ENCODE results near the gene RNF145.
"Not testable (repeated sequence)": the region's sequence is repeated elsewhere in the genome, so short reads cannot be mapped to it uniquely, and the experiment has no call there.

Gene RNF145

DNA sequence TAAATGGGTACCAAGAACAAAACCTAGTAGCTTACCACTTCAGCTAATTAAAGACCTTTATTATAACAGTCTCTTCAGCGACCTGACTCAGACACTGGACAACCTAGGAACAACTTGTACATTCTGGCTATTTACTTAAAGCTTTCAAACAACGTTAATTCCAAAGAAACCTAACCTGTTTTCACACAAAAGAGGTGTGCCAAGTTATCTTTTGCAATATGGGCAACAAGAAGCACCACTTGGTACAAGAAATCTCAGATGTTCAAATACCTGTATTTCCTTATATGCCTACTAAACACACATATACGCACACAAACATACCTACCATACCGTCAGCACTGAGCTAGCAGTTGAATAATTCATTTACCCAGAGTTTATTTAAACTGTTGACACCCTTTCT lies 23.0 kb downstream of the RNF145 start:
- DNase-seq: no peak

DNA sequence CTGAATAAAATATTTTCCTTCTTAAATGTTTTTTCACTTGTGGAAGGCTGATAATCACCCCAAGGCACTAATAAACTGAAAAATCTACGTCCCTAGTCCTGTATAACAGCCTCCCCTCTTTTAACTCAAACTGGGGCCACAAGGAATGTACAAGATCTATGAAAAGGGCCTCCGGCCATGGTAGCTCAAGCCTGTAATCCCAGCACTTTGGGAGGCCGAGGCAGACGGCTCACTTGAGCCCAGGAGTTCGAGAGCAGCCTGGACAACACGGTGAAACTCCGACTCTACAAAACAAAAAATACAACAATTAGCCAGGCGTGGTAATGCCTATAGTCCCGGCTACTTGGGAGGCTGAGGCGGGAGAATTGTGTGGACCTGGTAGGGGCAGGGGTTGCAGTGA lies 23.6 kb downstream of the RNF145 start:
- no peak for DNase-seq

DNA sequence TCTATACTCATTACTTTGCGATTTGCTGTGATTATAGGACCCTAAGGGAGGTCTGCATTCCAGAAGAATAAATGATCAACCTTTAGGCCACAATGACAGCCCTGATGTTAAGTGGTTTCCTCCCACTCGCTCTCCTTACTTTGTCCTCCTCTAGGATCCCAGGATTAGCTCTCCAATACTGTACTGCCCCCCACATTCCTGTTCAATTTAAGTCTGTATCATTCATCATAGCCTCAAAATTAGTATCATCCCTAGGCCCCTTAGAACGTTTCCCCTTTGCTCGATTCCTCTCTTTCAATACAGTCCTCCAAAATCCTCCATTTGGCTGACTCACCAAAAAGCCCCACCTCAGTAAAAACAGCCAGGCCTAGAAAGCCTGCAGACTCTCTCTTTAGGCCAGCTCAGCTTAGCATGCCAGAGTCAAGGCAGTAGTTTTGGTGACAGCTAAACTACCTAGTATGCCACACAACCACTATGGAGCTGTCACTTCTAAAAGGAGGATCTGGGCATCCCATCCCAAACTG lies 24.4 kb downstream of the RNF145 start:
- no peak for DNase-seq

DNA sequence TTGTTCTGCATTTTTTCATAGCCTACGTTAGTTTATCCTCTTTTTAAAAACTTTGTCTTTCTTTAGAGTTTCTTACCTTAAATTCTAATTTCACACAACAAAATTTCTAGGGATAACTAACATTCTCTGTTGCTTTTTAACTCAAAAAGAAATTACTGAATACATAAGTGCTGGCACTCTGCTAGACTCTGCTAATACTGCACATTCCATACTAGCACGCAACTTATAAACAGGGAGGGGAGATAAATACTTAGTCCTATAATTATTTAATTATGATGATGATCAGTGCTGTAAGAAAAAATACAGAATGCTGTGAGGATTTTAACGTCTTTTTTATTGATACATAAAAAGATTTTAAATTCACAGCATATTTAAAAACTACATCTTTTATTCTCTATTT lies 25.1 kb downstream of the RNF145 start:
- DNase-seq: no peak

DNA sequence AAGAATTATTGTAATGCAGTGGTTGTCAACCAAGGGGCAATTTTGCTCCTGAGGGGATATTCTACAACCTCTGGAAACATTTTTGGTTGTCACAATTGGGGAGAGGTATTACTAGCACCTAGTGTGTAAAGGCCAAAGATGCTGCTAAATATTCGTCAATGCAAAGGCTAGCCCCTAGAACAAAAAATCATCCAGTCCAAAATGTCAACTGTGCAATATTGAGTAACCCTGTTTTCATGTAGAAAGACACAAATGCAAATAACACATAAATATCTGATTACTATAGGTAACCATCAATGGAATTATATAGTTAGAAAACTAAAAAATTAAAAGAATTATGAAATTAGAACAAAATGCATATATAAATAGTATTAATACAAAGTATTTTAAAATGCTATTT lies 26.1 kb downstream of the RNF145 start:
- no peak for DNase-seq

DNA sequence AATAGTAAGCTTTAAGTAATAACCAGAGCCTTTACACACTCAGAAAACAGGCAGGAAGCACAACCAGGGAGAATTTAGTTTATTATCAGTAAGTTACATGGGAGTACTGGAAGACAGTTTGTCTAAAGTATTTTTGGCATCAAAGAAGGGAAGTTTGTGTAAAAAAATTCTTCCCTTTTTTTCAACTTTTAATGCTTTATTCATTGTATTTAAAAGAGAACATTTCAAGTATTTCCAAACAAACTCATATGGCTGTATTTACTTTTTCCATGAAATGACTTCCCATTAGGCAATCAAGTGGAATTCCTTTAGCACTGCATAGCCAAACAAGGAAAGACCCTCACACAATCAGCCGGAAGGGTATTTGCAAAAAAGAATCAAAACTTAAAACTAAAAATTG lies 26.7 kb downstream of the RNF145 start:
- no peak for DNase-seq

DNA sequence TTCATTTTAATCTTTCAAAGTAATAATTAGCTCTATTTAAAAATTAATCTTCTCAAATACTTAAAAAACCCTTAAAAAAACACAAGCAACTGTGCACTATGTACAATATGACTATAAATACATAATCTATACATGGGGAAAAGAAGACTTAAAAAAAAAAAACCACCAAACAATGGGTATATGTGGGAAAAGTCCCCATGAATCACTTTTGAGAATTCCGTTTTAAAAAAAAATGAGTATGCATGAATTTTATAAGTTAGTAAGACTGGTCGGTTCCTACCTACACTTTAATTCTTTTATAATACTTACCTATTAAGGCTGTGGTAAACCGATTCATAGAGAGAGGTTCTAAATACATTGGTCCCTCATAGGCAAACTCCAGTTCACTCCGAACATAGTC lies 27.7 kb downstream of the RNF145 start:
- no peak for DNase-seq

DNA sequence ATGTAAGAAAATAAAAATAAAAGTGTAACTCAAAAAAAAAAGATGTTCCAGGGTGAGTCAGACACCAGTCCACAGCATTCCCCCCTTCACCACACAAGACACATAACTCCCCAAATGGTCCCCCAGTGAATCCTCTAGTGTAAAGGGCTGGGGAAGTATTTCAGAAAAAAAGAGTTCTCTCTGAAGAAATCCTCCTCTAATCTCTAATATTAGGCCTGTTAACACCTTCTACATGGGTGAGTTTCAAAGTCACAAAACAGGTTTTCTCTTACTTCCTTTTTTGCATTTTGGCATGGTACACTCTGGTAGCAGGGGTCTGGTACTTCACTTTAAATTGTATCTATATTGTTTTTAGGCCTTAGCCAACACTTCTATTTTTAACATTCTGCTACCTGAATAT lies 28.2 kb downstream of the RNF145 start:
- DNase-seq: no peak

DNA sequence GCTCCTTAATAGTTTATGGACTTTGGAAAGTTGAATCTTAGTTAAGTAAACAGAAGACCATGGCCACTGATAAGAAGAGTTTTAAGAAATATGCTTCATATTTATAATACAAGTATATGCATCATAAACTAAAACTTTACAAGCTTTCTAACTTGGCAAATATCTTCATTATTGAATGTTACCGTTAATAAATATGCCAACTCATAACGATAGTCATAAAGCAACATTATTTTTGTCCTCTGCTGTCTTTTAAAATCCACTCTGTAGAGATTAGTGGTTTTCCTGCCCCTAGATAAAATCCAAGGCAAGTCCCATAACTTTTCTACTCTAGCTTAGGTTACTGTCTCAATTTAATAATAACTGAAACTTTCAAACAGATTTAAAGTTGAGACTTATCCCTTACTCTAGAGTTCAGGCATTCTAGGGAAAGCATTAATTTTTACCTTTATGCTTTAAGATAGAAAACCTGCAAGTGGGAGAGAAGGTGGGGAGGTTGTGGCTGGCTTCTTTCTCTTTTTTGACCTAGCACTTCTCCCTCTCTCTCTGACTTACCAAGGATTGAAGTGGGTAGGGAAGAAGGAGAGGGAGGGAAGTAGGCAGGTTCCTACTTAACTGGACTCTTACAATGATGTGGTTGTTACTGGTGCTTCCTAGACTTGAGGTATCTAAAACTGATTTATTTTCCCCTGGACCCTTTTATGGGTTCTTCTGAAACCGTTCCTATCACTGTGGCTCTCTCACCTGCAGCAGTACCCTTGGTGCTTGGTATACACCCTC lies 29.6 kb downstream of the RNF145 start:
- no peak for DNase-seq

DNA sequence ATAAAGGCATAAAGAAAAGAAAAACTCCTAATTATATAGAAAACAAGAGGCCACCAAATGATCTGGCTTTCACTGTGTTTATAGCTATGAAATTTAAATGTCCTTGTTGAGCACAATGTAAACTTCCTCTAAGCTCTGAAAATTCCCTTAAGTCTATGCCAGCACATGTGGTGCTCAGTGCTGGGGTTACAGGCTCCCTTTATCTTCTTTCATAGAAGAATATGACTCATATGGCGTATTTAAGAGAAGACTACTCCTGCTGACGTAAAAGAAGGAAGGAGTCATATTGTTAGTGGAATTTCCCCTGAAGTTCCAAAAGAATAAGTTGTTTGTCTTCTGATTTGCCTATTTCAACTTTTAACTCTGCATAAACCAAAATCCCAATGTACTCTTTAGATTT lies 30.4 kb downstream of the RNF145 start:
- no peak for DNase-seq

DNA sequence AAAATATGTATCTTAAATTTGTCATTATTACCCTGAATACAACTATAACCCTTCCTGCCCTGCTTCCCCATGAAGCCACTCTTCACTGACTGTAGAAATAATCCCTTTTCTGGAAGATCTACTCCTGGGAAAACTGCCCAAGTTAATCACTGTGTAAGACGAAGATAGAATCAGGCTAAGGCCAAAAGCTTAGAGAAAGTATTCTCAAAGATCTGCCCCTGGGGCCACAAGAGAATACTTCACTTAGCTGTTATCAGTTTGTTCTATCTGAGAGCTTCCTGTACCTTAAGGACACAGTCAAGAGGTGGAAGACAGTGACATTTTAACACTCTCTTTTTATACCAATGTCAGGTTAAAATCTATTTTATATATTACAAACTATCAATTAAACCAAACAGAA lies 33.8 kb downstream of the RNF145 start:
- DNase-seq: no peak

DNA sequence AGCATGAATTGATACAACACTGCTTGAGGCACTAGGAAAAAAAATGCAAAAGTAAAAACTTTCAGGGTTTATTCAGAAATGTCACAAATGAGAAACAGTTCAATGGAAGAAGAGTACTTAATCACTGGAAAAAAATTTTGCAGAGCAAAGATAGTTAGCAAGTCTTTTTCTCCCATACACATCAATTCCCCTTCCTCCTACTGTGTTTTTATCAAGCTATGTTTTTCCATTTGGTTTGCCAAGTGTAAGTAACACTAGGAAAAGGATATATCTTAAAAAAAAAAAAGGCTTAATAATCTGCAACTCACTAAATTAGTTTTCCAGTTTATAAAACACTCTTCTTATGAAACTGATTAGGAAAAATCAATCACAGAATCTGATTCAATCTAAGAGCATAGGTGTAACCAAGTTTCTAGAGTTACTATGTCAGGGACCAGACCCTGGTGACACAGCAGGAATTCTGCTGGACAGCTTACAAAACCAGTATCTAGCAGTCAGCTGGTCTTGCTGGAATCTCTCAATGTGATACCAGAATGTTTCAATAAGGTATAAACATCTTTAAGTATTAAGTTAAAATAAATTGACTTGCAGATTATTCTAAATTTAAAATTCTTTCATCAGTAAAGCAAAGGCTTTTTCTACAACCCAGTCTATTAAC lies 34.7 kb downstream of the RNF145 start:
- DNase-seq: no peak

DNA sequence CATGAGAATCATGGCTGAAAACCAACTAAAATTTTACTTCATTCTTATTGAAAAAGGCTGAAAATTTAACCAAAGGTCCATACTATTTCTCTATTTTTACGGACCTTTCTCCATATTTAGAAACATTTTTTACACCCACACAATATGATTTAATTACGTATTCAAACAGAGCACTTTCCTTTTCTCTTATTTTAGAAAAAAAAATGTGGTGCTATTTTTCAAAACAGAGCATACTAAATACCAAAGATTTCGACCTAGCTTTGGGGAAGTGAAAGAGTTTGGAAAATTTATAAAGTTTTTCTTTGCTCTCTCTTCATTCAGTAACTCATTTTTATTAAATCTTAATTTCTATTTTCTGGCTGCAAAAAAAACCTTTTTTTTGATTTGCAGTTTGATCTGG lies 38.1 kb downstream of the RNF145 start:
- DNase-seq: no peak

DNA sequence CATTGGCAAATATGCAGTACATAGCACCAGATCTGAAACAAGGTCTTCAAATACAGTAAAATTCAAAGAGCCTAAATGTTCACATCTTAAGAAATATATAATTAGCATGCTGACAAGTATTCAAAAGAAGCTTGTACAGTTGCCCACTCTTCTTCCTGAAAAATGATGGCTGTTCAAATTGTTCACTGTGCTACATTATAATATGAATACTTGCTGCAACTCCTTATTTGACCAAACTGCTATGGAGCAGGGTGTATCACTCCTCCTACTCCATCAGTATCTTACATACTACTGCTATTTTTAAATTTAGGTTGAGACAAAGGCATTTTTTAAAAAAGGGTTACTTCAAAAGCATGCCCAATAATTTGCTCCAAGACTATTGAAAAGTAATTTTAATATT lies 39.3 kb downstream of the RNF145 start:
- no peak for DNase-seq

DNA sequence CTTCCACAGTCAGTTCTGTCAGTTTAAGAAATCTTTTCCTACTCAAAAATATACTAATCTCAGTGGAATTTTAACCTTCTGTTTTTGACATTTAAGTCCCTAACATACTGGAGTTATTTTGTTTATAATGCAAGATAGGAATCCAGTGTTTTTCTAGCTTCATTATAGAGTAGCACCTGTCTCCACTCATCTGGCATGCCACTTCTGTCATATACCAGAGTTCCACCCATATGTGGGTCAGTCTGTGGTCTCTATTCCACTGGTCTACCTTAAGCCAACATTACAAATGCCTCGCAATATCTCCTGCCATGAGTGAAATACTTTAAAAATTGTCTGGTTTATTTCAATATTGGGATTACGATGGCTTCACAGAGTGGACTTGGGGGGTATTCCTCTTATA lies 42.9 kb downstream of the RNF145 start:
- DNase-seq: no peak

DNA sequence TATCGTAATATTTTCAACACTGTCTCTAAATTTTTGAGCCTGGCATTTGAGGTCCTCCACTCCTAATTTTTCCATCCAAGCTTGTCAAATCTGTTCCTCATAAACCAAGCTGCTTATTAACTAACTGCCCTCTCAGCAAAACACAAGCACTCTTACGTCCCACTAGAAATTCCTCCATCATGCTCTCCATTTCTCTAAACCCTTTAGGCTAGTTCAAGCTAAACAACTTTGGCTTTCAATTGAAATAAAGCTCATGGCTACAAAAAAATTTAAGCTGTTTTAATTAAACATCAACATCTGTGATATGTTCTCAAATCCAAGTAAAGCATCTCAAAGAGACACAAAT lies 45.7 kb downstream of the RNF145 start:
- DNase-seq: no peak

DNA sequence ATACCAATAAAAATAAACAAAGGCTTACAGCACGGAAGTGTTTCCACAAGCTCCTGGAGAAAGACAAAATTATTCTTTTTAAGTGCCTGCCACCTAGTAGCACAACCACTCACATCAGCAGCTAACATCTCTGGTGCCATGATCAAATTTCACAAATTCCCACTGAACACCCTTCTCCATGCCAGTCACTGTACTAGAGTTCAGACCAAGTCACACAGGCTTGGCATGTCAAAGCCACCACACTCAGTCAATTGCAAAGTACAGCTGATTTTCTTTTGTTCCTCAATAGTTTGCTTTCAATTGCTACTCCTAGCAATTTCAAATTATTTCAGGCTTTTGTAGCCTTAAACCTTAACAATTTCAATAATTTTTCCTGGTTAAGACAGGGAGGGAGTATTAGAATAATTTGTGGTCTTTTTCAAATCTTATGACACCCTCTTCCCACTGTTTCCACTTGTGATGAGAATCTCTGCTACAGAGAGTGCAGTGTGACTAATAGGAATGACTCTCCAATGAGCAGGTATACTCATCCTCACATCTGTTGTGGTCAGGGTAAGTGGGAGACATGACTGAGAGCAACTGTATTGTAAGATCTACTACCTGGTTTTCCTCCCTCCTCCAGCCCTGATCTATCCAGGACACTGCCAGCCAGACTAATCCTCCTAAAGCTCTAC lies 46.2 kb downstream of the RNF145 start:
- no peak for DNase-seq

DNA sequence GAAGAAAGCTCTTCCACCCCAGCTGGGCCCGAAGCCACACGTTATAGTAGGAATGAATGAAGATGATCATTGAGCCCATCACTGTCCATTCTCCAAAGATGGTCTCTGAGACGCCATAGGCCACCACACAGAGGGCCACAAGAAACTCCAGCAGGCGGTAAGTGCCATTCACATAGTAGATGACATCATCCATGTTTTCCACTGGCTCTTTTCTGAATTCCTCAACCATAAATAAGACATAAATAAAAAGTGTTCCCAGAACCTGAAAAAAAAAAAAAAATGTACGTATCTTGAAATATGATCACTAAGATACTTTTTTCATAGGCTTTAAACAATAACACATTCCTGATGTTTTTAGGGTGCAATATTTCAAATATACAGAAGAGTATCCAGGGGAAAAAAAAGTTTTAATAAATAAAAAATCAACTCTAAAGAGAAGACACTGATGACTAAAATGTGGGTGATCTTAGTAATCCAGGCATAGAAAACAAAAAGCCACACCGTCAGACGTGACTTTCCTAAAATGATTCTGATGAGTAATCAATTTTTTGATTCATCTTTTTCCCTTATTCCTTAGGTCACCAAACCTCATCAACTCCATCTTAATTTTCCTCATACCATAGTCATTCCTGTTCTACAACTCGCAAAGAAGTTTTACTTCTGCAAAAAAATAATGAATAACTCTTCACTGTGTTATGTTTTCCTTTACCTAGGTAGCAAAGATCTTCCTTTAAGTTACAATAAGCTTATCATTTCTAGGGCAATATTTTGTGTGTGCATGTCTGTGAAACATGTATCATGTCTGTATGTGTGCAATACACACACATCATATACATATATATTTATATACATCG lies 47.8 kb downstream of the RNF145 start:
- DNase-seq: no peak

DNA sequence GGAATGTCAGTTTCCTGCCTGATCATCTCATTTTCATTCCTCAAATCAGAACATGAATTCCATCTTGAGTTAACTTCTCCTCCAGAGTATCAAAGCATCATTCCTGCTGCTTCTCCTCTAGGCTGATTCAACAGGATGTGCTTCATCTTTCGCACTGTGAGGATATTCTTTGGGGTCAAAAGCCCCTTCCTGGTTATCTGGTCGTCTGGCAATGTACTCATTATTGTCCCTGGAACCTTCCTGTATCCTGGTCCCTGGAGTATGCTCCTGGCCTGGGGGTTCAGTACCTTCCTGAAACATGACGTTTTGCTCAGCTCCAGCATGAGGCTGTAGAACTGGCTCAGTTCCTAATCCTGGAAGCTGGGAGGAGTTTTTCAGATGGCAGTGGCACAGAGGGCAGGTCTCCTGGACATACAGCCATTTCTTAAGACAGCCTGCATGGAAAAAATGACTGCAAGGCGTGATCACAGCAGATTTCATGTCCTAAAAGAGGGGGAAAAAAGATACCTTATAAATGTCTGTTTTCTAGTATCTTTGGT lies 50.7 kb downstream of the RNF145 start:
- not testable (repeated sequence) for DNase-seq

DNA sequence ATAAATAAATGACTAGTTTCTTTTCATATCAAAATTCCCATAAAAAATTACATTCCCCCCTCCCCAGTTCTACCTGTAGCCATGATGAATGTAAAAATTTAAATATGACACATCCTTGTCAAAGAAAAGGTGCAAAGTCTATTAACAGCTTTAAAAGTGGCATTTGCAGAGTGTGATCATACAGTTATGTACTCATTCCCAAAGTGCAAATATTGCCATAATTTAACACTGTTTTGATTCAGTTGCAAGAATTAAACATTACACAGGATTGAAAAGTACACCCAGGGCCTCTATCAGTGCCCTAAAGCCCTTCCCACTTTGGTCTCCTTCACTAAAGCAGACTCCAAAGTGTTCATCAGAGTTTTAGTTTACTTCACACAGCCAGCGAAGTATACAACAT lies 51.8 kb downstream of the RNF145 start:
- no peak for DNase-seq

DNA sequence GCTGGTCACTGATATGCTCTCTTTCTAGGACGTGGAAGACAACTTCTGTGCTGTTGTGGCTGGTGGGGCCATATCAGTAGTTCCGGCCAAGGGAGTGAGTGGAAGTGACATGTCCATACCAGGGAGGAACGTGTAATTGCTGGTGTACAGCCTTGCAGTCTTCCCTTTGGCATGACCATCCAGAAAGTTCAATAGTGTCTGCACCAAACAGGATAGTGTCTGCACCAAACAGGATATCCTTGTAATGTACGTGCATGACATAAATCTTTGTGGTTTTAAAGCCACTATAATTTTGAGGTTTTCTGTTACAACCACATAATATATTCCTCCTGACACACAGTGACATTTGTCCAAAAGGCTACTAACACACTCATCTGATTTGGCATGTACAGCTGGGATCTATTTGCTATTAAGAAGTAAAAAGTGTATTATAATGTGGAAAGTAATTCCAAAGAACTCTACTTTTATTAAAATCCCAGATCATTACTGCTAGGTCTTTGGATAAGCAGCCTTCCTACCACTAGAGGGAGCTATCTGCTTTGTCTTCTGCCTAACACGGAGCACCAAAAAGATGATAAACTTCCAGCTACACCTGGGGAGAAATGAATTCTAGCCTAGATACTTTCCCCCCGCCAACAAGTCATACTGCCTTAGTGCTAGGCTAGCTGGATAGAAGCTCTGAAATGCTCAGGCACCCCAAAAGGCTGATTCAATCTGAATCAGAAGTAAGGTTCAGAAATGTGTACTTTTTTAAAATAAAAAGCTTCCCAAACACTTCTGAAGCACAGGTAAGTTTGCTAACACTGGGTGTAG lies 52.7 kb downstream of the RNF145 start:
- peak; percentile 44 for DNase-seq

DNA sequence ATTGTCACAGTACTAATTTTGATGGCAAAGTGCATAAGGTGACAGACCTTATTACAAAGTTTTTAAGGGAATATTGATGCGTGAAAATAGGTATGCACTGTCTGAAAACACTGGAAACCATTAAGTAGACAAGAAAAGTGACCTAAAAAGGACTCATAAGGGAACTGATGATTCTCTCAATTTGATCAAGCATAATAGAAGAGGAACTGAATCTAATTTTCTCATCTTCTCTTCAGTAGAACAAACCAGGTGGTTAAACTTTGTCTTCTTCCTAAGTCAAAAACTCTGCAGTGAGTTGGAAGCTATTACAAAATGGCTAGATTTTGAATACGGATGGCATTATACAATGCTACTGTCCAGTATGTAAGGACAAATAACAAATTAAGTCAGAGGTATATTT lies 53.4 kb downstream of the RNF145 start:
- DNase-seq: no peak
